Peyer's patch (tissue), 4 donors: ENCODE results near the gene EYA2.

Experiments
- POLR2A ChIP-seq, 2 donors: fragments of 450-650 bp; IDR thresholded peaks; one replicate each; pipeline ENCODE4 v1.5.1; 2017; ENCODE audit warnings: antibody characterized with exemption in 2 of 2, mild to moderate bottlenecking in 2 of 2, moderate library complexity in 2 of 2
- TF ChIP-seq, protein P1 (sequence below), 6 experiments: fragments of 450-650 bp in 4 of 6; fragments of 200-600 bp in 2 of 6; sonication (generic) in 1 of 6; IDR thresholded peaks; one replicate each; pipeline ENCODE4 v1.5.1; 2017 to 2019; ENCODE audit warnings: antibody characterized with exemption in 6 of 6, mild to moderate bottlenecking in 3 of 6, moderate library complexity in 1 of 6

DNA sequence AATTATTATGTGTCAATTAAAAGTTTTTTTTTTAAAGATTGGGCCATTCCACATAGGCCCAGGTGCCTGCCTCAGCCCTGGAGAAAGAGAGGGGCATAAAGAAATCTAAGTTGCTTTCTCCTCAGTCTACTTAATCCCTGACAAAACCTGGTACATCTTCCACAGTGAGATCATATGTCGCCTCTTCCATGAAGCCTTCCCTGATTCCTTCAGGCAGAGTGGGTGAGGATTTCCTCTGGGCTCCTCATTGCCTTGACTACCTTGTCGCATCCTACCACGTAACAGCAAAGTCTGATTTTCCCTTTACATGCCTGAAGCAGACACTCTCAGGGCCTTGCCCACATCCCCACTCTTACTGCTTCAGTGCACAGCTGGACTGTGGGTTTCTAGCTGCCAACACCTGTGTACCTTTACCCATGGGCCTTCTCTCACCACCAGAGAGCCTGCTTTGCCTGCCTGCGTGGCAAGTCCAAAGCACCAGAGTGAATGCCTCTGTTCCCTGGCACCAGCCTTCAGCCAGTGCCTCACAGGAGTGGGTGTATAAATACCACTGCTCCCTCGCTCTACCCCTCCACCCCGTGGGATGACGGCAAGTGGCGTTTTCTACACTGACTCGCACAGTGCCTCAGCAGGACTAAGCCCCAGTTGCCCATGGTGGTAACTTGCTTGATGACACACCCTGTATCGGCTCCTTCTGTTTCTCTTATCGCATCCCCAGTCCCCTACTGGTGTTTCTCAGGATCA, 68.0 kb downstream of the EYA2 start:
- TF ChIP-seq, protein P1, sequence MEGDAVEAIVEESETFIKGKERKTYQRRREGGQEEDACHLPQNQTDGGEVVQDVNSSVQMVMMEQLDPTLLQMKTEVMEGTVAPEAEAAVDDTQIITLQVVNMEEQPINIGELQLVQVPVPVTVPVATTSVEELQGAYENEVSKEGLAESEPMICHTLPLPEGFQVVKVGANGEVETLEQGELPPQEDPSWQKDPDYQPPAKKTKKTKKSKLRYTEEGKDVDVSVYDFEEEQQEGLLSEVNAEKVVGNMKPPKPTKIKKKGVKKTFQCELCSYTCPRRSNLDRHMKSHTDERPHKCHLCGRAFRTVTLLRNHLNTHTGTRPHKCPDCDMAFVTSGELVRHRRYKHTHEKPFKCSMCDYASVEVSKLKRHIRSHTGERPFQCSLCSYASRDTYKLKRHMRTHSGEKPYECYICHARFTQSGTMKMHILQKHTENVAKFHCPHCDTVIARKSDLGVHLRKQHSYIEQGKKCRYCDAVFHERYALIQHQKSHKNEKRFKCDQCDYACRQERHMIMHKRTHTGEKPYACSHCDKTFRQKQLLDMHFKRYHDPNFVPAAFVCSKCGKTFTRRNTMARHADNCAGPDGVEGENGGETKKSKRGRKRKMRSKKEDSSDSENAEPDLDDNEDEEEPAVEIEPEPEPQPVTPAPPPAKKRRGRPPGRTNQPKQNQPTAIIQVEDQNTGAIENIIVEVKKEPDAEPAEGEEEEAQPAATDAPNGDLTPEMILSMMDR (IDR thresholded peaks at IDR 0.05), result no peak
- TF ChIP-seq POLR2A (IDR thresholded peaks at IDR 0.05), result no peak
